HFF-Myc (cell line): Measurements from ENCODE around the gene SERPINA9.

ENCODE experiments used
- DNase-seq: peaks from one replicate; pipeline ENCODE4 v3.0.0-alpha.2; 2011; ENCODE audit warnings: low read depth; ENCODE audit errors: extremely low read depth
- H3K4me3 ChIP-seq: replicated peaks from 2 replicates; pipeline ENCODE4 v1.5.1; 2011; ENCODE audit warnings: low read depth, mild to moderate bottlenecking, control low read depth, low read length
- TF ChIP-seq, protein P1 (sequence below): IDR thresholded peaks from 2 replicates; pipeline ENCODE4 v1.5.1; 2012; ENCODE audit warnings: mild to moderate bottlenecking, low read depth, low read length, control low read depth; ENCODE audit errors: missing control alignments

SERPINA9 gene

DNA sequence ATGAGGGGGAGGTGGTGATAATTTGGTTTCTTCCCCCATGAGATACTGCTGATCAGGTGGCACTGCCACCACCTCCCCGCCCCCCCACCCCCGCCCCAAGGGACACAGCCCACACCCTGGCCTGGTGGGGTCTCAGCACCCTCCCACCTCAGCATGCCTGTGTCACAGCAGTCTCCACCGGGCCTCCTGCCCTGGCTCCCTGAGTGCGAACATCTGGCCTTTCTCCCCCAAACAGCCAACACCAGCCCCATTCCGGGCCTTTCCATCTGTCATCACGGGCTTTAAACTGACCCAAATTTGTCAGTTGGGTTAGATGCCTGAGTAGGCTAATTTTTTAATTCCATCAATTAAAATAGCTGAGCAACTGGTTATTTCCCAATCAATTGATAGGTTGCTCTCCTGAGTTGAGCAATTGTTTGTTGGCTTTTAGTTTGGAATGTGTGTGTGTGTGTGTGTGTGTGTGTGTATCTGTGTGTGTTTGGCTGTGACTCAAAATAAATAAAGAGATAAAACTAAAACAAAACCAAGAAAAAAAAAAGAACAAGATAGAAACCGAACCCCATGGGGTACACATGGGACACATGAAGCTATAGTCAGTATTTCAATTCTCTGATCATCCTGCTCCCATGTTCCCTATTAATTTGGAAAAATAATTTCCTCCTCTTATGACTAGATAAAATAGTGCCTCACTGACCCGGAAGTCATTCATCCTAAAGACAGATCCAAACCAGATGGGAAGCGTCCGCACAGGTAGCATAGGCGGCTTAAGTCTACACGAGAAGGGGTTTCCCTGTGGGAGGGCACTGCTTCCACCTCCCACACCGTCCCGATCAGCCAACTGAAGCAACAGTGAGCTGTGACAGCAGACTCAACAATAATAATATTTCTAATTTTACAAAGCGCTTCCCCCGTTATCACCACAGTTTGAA, 25.9 kb upstream of the SERPINA9 start:
- TF ChIP-seq, protein P1, sequence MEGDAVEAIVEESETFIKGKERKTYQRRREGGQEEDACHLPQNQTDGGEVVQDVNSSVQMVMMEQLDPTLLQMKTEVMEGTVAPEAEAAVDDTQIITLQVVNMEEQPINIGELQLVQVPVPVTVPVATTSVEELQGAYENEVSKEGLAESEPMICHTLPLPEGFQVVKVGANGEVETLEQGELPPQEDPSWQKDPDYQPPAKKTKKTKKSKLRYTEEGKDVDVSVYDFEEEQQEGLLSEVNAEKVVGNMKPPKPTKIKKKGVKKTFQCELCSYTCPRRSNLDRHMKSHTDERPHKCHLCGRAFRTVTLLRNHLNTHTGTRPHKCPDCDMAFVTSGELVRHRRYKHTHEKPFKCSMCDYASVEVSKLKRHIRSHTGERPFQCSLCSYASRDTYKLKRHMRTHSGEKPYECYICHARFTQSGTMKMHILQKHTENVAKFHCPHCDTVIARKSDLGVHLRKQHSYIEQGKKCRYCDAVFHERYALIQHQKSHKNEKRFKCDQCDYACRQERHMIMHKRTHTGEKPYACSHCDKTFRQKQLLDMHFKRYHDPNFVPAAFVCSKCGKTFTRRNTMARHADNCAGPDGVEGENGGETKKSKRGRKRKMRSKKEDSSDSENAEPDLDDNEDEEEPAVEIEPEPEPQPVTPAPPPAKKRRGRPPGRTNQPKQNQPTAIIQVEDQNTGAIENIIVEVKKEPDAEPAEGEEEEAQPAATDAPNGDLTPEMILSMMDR = no peak
- no peak overlapping the region for H3K4me3 ChIP-seq
- DNase-seq = no peak

DNA sequence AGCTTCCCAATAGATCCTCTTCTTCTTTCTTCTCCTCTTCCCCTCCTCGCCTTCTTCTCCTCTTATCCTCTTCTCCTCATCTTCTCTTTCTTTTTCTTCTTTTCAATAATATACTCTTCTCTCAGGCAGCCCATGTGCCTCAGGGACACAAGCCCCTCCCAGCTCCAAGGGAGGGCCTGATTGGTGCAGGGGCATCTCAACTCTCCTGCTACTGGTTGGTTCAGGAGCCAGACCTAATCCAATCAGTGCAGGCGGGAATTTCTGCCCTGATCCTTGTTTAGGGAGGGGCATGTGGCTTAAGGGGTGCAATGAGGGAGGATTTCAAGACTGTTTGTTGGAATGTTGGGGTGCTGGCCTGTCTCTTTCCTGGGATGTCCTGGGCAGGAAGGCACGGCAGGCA, 24.3 kb upstream of the SERPINA9 start:
- H3K4me3 ChIP-seq = no peak overlapping the region
- DNase-seq = no peak
- TF ChIP-seq, protein P1 = no peak

- DNase-seq = no peak
- TF ChIP-seq, protein P1 = no peak
- H3K4me3 ChIP-seq = no peak overlapping the region
Measured at GRCh38 chr14:94499673-94500072, 23.7 kb upstream of the SERPINA9 start.

DNA sequence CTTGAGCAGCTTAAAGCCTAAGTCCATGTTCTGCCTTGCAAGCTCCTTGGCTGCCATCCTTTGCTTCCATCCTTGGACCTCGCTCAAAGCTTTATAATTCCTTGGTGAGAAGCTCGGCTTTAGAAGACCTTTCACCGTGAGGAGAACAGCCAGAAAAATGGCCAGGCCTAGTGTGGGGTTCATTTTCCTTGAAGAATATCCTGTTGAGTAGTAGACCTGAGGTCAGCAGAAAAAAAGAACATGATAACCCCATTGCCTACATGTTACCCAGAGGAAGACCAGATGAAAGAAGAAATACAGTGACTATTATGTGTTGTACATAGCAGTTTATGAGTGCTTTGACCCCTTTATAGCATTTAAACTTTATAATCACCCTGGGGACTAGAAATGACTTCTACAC, 22.2 kb upstream of the SERPINA9 start:
- no peak overlapping the region for H3K4me3 ChIP-seq
- DNase-seq = no peak
- TF ChIP-seq, protein P1 = no peak

DNA sequence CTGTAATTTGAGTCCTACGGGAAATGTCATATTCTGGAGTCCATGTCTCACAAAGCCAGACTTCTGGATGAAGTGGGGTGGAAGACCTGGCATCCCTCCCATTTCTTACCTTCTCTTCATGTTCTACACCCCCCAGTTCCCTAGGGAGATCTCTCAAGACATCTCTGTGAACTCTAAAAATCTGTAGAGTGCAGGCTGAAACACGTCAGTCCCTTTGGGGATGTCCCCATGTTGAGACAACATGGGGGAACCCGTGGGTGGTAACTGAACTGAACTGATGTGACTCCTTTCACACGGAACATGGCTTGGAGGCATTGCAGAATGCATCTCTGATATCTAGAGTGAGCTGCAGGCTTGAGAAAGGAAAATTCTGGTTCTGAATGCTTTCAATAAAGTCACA, 18.1 kb upstream of the SERPINA9 start:
- DNase-seq = no peak
- TF ChIP-seq, protein P1 = no peak
- no peak overlapping the region for H3K4me3 ChIP-seq

DNA sequence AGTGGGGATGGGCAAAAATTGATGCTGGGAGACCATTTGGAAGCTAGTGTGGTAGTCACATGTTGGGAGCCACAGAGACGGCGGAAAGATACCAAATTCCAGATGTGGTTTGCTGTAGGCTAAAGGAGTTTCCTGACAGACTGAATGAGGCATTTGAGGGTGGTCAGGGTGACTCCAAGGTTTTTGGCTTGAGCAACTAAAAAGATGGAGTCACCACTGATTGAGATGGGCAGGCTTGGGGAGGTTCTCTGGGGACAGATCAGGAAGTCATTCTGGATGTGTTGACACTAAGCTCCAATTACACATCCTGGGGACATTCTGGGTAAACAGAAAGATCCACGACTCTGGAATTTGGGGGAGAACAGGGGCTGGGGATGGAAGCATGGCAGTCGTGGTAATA, 15.5 kb upstream of the SERPINA9 start:
- TF ChIP-seq, protein P1 = no peak
- no peak overlapping the region for H3K4me3 ChIP-seq
- no peak for DNase-seq
